ENCODE results near the gene ATAD1.

Gene ATAD1

DNA sequence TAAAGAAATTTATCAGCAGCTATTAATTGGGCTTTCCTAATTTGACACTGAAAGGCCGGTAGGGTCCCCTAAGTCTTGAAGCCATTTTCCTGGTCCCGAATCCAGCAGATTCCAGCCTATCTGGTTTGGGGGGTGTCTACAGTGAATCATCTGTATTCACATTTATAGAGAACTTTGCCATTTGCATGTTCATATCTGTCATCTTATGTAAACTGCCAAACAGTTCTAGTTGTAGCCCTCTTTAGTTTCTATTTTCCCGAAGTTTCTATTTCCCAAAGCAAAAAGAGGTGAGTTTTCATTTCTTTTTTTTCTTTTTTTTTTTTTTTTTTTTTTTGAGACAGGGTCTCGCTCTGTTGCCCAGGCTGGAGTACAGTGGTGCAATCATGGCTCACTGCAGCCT, 110.8 kb downstream of the ATAD1 start:
- no peak for DNase-seq

DNA sequence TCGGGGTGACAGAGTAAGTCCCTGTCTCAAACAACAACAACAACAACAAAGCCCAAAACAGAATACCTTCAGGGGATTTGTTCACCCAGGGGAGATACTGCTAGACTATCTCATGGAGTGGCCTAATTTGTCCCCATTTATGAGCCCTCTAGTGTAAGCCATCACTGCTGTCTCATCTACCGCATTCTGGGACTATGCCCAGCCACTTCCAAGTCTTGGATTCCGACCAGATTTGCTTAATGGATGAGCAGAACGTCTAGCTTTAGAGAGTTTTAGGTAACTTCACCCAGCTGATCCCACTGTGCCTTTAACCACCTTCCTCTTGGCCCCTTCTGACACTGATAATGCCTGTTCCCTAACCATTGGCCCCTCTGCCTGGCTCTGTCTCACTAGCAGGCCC, 111.3 kb downstream of the ATAD1 start:
- DNase-seq, result no peak

- DNase-seq, result no peak
These were observed 112.7 kb downstream of the ATAD1 start for GRCh38 chr10:87705339-87705738.

DNA sequence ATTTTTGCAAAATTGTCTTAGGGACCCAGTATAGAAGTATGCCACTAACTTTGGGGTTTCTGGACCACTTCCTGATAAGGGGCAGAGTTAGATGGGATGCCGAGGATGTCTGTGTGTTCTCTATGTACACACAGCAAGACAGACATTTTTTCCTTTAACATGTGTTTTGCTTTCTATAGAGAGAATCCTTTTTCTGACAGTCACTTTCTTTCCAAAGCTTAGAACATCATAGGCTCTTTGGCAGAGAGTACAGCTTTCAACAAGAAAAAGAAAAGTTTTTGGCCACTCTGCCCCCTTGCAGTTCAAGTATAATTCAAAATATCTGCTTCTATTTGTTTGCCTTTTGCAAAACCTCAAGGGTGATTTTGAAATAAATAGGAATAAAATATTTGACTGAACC, 114.3 kb downstream of the ATAD1 start:
- no peak for DNase-seq

DNA sequence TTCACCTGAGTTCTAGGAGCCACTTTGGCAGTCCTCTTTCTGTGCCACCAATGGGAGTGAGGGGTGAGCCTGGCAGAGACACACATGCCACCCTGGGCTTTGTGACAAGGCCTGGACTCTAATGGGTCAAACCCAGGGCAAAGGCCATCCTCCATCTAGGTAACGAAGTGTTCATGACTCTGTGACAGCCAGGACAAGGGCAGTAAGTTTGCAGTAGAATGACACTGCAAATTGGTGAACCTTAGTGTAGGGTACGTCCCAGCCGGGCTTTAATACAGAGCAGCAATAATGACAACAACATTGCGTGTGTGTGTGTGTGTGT, 115.1 kb downstream of the ATAD1 start:
- no peak for DNase-seq

- DNase-seq, result no peak
These were observed 115.6 kb downstream of the ATAD1 start for GRCh38 chr10:87702260-87702972.

Measured in eye (tissue), 1 donor.